Measurements from ENCODE around the gene EFNA5.

DNA sequence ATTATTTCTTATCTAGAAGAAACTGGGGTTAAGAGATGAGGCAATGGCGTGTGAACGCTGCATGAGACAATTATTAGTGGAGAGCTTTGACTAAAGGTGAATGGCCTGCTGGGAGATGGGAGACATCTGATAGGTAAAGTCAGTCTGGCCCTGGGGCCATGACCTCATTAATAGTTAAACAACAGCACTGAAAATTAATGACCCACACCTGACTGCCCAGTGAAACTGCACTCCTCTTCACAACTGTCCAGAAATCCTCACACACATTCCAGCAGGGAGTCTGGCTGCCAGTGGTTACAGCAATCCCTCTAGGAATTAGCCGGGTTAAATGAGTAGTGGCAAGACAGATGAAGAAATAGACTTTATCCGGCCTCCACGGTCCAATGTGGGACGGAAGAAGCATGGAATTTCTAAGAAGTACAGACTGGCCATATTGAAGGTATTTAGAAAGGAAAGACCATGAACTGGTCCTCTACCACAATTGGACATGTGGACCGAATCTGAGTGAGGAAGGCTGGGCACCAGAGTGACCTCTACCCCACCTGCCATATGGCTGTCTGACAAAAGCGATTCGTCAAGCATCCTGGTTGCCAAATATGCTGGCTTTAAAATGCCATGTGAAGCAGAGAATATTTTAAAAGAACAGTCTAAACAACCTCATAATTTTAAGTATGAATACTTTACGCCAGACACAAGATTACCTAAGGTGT, 138.4 kb downstream of the EFNA5 start:
- TF ChIP-seq POLR2A (IDR thresholded peaks at IDR 0.05; ENCODE audit: low read depth, low read length) (no peak), POLR2AphosphoS5 (IDR thresholded peaks at IDR 0.05; ENCODE audit: low read depth, low read length) (no peak)
